ENCODE measurements around the gene EFL1. TPM values are rescaled to one million over a fixed set of nuclear protein-coding genes. Genes with fewer than 3 reads are reported as not detected.
"Not testable (repeated sequence)": the region's sequence is repeated elsewhere in the genome, so short reads cannot be mapped to it uniquely, and the experiment has no call there.

The EFL1 gene
- total RNA-seq, 1 experiment from 2014 or later, result 17.6 TPM

DNA sequence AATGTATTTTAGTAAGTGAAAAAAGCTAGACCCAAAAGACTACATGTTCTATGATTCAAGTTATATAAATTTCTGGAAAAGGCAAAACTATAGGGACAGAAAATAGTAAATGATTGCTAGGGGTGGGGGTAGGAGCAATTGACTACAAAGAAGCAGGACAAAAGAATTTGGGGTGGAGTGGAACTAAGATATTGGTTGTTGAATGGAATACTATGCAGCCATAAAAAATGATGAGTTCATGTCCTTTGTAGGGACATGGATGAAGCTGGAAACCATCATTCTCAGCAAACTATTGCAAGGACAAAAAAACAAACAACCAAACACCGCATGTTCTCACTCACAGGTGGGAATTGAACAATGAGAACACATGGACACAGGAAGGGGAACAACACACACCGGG, 25.7 kb upstream of the EFL1 start:
- in situ Hi-C loops (cut with HindIII; ENCODE audit: low pct_unique_long_range_greater_than_20kb, low sequenced_read_pairs); DNase-seq (ENCODE audit: low read depth, low spot score): not testable (repeated sequence)

DNA sequence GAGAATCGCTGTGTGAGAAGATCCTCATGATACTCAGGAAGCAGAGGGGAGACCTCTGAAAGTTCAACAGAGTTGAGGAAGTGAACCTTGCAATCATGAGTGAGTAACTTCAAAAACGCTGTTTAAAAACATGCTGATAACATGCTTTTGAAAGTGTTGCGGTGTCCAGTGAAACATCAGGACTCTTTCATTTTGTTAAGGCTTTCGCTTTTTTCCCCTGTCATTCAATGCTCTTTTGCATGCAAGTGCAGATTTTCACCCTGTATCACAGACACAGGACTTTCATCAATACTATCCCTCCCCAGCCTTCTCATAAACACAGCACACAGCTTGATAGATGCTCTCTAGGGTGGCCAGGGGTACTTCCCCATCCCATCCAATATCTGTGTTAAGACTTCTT, 23.9 kb upstream of the EFL1 start:
- DNase-seq (ENCODE audit: low read depth, low spot score); in situ Hi-C loops (cut with HindIII; ENCODE audit: low pct_unique_long_range_greater_than_20kb, low sequenced_read_pairs): not testable (repeated sequence)

DNA sequence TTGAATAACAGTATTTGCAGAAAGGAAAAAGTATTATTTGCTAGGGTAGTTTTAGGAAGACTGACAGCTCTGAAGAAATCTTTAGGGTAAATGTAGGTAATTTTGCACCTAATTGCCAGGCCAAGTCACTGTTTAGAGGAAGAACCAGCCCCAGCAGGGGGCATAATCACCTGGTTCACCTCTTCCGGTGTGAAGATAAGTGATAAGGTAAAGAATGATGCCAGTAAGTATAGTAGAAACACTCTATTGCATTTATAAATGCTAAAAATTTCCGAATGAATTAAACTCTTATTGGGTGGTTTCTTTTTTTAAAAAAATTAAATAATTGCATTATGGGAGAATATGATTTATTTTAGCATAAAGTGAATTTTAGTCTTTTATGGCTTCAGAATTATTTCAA, 21.8 kb upstream of the EFL1 start:
- in situ Hi-C loops (cut with HindIII; ENCODE audit: low pct_unique_long_range_greater_than_20kb, low sequenced_read_pairs), result not testable (repeated sequence)

DNA sequence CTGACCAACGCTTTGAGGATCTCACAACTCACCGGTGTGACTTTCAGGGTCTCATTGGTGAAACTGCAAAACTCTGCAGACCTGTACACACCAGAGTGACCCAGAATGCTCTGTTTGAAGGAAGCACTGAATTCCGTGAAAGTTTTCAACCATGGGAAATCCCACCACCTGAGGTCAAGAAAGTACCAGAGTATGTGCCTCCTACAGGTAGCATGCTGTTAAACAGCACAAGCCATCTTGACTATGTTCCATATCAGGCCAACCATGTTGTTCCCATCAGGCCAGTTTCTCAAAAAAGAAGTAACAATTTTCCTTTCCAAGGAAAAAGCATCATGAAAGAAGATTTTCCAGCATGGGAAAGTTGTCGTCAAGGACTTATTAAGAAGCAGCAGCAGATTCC, 19.9 kb upstream of the EFL1 start:
- DNase-seq (ENCODE audit: low read depth, low spot score); in situ Hi-C loops (cut with HindIII; ENCODE audit: low pct_unique_long_range_greater_than_20kb, low sequenced_read_pairs): not testable (repeated sequence)

More for the DNA sequence above, 21.8 kb upstream of the EFL1 start:
- DNase-seq (ENCODE audit: low read depth, low spot score), result not testable (repeated sequence)

DNA sequence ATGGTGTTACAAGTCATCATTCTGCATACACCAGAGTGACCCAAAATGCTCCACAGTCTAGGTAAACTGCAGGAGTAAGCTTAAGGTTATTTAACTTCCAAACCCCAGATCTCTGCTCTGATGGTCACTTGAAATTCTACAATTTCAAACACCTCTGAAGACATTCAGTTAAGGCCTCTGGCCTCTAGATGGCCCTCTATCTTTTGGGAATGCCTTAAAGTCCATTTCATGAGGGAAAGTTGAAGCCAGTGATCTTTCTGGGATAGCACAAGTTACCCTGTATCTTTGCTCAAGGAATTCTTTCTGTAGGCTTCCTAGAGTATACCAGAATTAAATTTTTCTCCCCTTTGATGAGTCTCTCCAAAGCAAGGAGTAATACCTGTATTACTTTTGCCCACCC, 18.7 kb upstream of the EFL1 start:
- in situ Hi-C loops (cut with HindIII; ENCODE audit: low pct_unique_long_range_greater_than_20kb, low sequenced_read_pairs); DNase-seq (ENCODE audit: low read depth, low spot score): not testable (repeated sequence)

DNA sequence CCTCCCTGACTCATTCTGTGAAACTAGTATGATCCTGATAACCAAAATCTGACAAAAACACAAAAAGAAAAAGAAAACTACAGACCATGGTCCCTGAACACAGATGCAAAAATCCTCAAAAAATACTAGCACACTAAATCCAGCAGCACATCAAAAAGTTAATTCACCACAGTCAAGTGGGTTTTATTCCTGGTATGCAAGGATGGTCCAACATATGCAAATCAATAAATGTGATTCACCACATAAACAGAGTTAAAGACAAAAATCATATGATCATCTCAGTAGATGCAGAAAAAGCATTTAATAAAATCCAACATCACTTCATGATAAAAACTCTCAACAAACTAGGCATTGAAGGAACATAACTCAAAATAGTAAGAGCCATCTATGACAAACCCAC, 12.9 kb upstream of the EFL1 start:
- no peak for DNase-seq (ENCODE audit: low read depth, low spot score)
- in situ Hi-C loops (cut with HindIII; ENCODE audit: low pct_unique_long_range_greater_than_20kb, low sequenced_read_pairs), result no loop called here

DNA sequence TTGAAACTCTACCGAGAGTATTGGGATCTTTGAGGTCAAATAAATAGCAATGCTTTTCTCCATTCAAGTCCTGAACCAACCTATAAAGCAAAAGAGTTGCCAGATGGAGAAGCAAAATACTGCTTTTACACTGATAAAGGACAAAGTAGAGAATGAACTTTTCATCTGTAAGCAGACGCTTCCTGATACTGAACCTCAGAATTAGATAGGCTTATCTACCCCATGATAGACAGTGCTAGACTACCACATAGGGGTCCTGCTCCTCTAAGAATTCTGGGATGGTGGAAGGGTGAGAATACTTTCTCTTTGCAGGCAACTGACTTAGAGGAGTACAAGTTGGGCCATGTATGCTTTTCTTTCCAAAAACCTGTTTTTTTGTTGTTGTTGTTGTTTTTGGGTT, 9.6 kb upstream of the EFL1 start:
- no peak for DNase-seq (ENCODE audit: low read depth, low spot score)
- in situ Hi-C loops (cut with HindIII; ENCODE audit: low pct_unique_long_range_greater_than_20kb, low sequenced_read_pairs), result no loop called here

DNA sequence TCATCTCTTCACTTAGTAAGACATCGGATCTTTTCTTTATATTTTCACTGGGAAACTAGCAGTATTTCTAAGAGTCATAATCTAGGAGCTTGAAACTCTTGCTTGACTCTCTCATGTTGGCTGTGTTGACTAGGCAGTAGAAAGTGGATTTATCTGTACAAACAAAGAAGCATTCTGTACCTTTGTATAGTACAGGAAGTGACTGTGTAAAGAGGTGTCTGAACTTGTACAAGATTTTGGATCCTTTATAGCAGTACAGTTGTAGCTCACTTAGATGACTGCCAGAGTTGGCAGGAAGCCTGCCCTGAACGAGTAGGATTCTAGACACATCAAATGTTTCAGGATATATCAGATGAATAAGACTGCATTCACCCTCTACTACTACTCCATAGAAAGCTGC, 5.9 kb upstream of the EFL1 start:
- in situ Hi-C loops (cut with HindIII; ENCODE audit: low pct_unique_long_range_greater_than_20kb, low sequenced_read_pairs); DNase-seq (ENCODE audit: low read depth, low spot score): not testable (repeated sequence)

DNA sequence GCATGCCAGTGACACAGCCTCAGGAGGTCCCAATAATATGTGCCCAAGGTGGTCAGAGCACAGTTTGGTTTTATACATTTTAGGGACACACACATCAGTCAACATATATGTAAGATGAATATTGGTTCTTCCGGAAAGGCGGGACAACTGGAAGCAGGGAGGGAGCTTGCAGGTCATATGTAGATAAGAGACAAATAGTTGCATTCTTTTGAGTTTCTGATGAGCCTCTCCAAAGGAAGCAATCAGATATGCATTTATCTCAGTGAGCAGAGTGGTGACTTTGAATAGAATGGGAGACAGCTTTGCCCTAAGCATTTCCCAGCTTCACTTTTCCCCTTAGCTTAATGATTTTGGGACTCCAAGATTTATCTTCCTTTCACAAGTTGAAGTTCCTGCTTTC, 4.6 kb upstream of the EFL1 start:
- DNase-seq (ENCODE audit: low read depth, low spot score); in situ Hi-C loops (cut with HindIII; ENCODE audit: low pct_unique_long_range_greater_than_20kb, low sequenced_read_pairs): not testable (repeated sequence)

DNA sequence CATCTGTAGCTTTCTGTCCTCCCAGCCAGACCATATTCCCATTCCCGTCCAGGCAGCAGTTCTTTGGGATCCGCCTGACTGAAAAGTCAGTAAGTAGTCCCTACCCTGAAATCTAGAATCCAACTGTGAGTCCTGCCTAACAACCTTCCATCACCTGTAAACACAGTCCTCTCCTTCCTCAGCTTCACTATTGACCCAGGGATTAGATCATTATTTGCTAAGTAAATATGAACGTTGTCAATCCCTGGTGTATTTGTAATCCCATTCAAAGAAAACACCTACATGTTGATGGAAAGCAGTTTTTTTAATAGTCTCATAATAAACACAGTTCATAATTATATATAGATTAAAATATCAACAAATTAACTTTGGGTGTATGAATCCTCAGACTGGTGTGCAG, 816 bp upstream of the EFL1 start:
- in situ Hi-C loops (cut with HindIII; ENCODE audit: low pct_unique_long_range_greater_than_20kb, low sequenced_read_pairs), result no loop called here
- no peak for DNase-seq (ENCODE audit: low read depth, low spot score)

DNA sequence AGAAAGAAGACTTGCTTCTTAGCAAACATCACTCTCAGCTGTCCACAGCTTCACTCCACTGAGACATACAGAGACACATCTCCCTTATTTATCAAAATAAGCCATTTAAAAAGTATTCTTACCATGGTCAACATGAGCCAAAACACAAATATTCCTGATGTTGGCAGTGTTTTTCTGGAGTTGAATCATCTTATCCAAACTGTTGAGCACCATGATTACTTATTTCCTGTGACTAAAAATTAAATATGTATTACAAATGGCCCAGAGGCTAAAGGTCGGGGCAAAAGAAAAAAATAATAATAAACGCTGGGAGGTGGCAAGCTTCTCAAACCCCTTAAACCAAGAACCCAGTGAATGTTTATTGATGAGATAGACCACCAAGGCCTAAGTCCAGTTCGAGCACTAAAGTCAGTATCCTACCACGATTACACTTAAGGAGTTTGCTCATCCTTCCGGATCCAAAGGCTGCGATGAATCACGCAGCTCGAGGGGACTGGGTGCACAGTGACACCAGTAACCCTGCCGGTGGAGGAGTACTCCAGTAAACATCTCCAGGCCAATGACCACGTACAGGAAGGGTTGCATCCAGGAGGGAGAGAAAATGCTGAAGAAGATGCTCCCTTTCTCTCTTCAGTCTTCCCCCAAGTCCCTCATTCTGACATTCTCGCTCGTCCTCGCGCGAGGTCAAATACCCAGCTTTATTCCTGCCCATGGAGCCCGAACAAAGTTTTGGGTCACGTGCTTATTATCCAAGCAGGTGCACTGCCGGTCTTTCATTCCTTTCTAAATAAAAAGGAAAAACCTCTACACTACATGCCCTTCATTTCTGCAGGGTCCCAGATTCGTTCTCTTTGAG, 740 bp downstream of the EFL1 start:
- DNase-seq (ENCODE audit: low read depth, low spot score), result peak; percentile 33
- in situ Hi-C loops (cut with HindIII; ENCODE audit: low pct_unique_long_range_greater_than_20kb, low sequenced_read_pairs), result not testable (repeated sequence)

DNA sequence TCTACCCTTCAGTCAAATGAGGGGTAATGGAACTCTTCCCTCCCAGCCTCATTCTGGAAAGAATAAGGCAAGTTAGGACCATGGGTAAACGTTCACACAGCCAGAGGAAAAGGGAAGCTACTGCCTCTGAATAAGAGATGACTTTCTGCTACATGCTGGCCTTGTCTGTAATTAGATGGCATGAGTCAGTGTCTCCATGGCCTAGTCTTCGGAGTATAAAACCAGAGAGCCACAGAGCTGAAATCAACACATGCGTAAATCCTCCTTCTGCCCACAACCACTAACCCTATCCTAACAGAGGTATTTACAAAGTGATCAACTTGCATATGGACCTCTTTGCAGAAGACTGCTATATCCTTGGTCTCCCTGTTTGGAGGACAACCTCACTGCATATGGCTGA, 14.3 kb downstream of the EFL1 start:
- in situ Hi-C loops (cut with HindIII; ENCODE audit: low pct_unique_long_range_greater_than_20kb, low sequenced_read_pairs); DNase-seq (ENCODE audit: low read depth, low spot score): not testable (repeated sequence)

DNA sequence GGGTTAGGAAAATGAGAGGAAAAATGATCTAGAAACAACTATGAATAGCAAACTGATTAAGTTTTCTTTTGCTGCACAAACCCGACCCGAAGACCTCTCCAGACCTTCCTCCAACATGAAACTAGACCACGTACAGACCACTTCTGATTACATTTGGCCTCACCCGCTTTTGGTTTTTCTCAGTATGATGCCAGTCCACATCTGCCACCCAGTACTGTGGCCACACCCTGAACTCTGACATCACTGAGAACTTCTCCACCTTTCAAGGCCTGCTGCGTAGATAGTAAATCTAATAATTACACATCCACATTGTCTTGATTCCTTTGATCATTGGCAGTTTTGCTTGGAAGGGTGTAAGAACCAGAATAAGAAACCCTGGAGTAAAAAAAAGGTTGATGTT, 16.6 kb downstream of the EFL1 start:
- DNase-seq (ENCODE audit: low read depth, low spot score); in situ Hi-C loops (cut with HindIII; ENCODE audit: low pct_unique_long_range_greater_than_20kb, low sequenced_read_pairs): not testable (repeated sequence)

DNA sequence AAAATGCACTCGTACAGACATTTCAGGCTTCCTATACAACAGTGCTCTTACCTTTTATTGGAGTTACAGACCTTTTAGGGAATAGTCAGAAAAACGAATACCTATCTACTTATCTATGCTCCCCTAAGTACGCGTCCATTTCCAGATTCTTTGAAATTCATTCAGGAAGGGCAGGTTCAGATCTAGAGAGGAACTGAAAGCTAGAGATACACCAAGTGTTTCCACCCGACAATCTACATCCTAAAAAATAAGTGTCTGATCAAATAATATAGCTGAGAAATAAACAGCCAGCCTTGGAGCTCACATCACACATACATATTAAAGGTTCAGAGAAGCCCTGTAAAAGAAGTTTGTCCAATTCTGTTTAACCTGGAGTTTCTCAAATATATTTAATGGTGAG, 18.9 kb downstream of the EFL1 start:
- DNase-seq (ENCODE audit: low read depth, low spot score), result not testable (repeated sequence)

DNA sequence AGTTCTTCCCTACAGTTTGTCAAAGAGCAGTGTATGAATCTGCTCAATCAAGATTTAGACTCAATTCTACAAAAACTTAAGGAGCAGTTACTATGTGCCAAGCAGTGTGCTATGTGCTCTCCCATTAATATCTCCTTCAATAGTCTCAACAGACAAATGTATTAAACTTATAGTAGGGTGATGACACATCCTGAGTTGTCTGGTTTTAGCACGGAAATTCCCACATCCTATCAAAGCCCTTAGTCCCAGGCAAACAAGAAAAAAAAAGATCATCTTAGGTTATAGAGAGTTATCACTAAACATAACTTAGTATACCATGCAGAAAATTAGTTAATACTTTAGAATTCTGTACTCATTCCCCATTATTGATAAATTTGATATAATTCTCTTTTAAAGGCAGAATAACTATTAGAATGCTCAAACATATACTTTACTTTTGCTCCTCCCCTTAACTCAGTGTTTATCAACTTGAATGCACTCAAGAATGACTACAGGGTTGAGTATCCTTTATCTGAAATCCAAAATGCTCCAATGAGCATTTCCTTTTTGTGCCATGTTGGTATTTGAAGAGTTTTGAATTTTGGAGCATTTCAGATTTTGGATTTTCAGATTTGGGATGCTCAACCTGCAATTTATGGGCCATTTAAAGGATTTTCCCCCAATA, 20.6 kb downstream of the EFL1 start:
- DNase-seq (ENCODE audit: low read depth, low spot score); in situ Hi-C loops (cut with HindIII; ENCODE audit: low pct_unique_long_range_greater_than_20kb, low sequenced_read_pairs): not testable (repeated sequence)

More for the DNA sequence above, 18.9 kb downstream of the EFL1 start:
- in situ Hi-C loops (cut with HindIII; ENCODE audit: low pct_unique_long_range_greater_than_20kb, low sequenced_read_pairs), result not testable (repeated sequence)

DNA sequence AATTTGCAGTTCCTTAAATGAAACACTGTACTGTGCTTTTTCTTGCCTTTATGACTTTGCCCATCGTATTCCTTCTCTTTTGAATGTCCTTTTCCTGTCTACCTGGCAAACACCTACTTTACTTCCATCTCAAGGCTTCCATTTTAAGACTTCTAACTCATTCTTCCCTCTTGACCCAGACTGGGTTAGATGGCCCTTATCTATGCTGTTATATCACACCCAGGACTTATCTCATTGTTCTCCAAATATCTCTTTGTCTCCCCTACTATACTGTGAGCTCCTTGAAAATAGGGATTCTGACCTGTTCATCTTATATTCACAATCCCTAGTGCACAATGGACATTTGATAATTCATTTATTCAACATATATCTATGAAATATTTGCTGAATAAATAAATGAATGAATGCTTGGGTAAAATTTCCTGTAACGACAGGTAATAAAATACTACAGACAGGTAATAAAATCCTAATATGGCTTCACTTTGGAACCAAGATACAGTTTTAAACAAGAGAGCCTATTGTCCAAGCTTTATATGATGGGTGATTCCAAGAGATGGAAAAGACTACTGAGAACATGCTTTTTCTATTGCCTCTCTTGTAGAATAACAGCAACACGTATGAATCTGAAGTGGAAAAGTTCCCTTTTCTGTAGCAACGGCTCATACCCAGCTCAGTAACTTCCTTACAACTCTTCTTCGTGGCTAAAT, 22.7 kb downstream of the EFL1 start:
- in situ Hi-C loops (cut with HindIII; ENCODE audit: low pct_unique_long_range_greater_than_20kb, low sequenced_read_pairs), result no loop called here
- no peak for DNase-seq (ENCODE audit: low read depth, low spot score)

DNA sequence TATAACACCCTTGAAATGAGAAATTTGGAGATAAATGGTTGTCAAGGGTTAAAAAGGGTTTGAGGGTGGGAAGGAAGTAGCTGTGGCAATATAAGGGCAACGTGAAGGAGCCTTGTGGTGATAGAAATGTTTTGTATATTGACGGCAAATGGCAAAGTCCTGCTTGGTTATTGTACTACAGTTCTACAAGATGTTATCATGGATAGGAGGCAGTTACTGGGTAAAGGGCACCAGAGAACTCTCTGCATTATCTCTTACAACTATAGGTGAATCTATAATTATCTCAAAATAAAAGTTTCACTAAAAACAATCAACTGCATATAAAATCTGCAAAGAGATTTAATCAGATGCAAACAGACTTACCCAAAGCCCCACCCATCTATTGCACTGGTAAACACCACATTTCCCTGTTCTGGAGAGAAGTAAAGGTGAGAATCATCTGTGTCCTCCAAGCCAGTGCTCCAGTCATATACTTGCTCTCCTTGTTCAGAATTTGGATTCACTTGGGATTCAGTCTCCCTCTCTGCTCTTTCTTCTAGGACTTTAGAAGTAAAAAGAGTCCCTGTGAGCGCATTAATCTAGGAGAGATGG, 24.5 kb downstream of the EFL1 start:
- in situ Hi-C loops (cut with HindIII; ENCODE audit: low pct_unique_long_range_greater_than_20kb, low sequenced_read_pairs); DNase-seq (ENCODE audit: low read depth, low spot score): not testable (repeated sequence)

DNA sequence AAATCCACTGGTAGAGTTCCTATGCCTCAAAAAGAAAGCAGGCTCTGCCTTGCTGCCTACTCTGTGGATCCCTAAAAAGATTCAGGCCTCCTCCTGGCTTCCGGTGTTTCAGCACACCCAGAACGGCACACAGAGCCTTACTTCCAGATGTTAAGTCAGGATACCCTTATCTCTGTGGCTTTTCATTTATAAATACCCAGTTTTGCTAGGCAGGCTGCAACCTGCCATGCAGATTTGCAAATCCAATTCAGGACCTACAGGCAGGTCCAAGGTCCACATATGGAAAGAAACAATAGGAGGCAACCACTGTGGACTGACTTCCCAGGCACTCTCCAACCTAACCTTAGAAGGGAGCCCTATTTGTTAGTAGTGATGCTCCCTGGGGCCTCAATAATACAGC, 30.7 kb downstream of the EFL1 start:
- no peak for DNase-seq (ENCODE audit: low read depth, low spot score)
- in situ Hi-C loops (cut with HindIII; ENCODE audit: low pct_unique_long_range_greater_than_20kb, low sequenced_read_pairs), result no loop called here
